GM21423 (cell line): Measurements from ENCODE around the gene SLC25A22.

Source experiments
- ATAC-seq: cut with Tn5 transposase; IDR thresholded peaks from one replicate; pipeline ENCODE4 v1.9.1; 2021; ENCODE audit warnings: mild to moderate bottlenecking, moderate library complexity; ENCODE audit not compliant: unreplicated experiment

The SLC25A22 gene

DNA sequence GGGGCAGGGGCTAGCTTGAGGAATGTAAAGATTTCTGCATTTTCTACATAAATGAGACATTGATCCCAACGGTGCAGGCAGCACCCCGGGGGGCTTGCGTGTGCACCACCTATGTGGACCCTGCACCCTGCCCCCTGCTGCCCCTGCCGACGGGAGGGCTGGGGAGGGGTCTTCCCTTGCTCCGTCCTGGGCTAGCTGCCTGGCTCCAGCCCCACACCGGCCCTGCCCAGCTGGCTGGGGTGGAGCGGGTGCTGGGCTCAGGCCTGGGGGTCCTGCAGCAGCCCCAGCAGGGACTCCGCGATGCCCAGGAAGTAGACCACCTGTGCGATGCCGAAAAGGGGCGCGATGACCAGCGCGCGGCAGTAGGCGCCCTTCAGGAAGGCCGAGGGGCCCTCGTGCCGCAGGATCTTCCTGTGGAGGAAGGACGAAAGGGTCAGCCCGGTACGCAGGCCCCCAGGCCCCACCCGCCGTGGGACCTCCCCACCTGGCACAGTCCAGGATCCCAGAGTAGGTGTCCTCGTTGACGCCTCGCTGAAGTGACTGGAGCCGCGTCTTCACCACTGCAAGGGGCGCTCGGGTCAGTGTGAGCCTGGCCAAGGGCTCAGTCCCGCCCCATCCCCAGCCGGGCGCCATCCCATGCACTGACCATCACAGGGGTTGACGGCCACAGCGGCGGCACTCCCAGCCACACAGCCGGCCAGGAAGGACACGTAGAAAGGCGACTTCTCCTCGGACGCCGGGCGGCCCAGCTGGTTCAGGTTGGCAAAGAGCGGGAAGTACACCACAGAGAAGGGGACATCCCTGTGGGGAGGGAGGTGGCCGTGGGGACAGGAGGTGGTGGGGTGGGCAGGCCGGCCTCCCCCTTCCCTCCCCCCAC, 6.2 kb downstream of the SLC25A22 start:
- no peak for ATAC-seq

- ATAC-seq: no peak
Observed at GRCh38 chr11:790721-791564, 7.1 kb downstream of the SLC25A22 start.

DNA sequence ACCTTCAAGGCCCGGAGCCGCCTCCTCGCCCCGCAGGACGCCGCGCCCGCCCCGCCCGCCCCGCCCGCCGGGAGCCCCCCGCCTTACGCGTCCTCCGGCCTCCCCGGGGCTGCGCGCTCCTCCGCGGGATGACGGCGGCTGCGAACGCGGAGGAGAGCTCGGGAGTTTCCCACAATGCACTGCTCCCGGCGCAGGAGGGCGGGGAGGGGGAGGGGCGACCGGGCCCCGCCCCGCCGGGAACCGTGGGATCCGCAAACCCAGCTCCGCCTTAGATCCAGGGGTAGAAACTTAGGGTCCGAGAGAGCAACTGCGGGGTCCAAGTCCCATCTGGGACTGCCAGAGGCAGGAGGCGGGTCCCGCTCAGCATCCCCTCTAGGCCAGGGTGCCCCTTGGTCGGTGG, 8.1 kb downstream of the SLC25A22 start, which contains the start of gene CEND1:
Gene CEND1, minus strand, starts transcription at position 148 of the 400 bp plus-strand sequence. CDS start 1,514 bp downstream, outside the sequence.
- no peak for ATAC-seq

GRCh38 chr11:788953-789940, 8.8 kb downstream of the SLC25A22 start:
- ATAC-seq: no peak

DNA sequence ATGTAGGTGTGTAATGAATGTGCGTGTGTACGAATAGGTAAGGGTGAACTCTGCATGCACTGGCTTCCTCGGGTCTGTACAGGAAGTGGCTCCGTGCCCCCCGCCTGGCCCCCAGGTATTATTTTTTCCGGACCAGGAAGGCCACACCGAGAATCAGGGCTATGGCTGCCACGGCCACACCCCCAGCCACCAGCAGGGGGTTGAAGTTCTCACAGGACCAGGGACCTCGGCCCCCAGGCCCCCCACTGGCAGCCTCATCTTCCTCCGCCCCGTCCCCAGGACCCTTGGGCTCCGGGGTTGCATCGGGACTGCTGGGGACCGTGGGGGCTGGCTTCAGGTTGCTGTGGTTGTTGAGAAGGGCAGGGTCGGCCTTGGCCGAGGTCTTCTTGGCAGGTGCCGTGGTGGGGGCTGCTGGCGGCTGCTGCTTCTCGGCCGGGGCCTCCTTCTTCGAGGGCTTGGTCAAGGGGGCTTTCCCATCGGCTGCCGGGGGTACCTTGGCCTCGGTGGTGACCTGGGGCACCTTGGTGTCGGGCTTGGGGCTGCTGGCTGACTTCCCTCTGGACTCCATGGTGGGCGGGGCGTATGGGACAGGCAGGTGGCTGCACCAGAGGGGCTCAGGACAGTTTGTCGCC, 10.0 kb downstream of the SLC25A22 start:
- no peak for ATAC-seq

- ATAC-seq: no peak
Observed at GRCh38 chr11:787084-787675, 10.9 kb downstream of the SLC25A22 start.

DNA sequence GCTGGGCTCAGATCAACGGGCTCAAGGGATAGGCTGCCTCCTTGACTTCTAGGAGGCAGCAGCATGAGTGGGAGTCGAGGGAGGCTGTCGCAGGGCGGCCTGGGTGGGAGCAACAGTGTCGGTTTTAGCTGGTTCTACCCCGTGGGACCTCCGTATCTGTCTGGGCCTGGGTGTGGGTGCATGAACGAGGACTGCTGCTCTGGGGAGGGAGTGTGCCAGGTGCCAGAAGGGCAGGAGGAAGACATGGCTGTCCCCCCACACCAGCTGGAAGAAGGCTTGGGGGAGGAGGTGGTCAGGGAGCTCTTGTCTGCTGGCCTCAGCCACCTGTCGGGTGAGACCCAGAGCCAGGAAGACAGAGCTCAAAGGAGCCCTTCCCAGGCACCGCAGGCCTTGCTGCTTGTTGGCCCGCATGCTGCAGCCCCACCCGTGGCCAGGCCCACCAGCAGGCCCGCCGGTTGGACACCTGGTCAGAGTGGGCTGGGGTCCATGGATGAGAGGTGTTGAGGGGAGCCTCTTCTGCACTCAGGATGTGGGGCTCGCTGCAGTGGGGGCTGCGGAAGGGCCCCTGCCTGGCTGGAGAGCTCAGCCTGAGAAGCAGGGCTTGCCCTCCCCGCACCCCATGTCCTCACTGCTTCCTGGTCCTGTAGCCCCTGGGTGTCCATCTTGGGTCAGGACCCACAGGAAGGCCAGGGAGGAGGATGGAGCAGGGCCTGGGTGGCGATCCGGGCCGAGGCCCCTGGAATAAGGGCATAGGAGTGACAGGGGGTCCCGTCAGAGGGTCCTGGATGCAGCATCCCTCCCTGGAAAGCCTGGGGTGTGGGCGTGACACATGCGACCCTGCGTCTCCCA, 11.6 kb downstream of the SLC25A22 start:
- ATAC-seq: no peak

- ATAC-seq: no peak
Observed at GRCh38 chr11:783581-784015, 14.5 kb downstream of the SLC25A22 start.

- no peak for ATAC-seq
Observed at GRCh38 chr11:782264-783174, 15.6 kb downstream of the SLC25A22 start.

- ATAC-seq: no peak
Observed at GRCh38 chr11:779955-780532, 18.0 kb downstream of the SLC25A22 start.

DNA sequence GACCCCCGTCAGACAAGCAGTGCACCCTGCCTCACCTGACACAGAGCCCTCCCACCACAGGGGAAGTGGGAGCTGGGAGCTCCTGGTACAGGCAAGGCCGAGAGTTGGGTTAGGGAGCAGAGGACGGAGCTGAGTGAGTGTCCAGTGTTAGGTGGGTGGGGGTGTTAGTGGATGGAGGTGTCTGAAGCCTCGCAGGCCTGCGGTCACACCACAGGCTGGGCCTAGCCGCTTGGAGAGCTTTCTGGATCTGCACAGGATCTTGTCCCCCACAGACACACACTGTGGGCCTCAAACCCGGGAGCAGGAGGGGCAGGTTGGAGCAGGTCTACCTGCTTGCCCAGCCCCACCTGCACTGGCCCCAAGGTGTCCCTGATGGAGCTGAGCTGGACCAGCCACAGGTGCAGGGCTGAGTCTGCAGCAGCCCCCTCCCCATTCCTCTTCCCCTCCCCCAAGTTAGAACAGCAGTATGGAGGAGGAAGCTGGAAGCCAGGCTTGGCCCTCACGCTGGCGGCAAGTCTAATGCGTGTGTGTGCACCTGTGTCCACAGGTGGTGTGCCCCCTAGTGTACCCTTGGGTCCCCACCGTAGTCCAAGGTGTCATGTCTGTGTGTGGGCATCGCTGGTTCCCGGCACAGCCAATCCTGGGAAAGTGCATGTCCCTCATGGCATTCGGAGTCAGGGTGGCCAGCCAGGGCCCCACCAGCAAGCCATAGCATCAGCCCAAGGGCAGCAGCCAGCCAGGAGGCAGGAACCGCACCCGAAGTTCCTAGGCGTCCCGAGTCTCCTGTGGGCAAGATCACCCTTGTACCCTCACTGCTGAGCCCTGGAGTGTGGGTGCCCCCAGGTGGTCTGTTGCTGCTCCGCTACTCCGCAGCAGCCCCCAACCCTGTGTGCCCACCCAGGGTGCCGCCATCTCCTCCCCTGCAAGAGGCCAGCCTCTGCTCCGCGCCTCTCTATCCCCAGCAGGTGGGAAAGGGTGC, 18.8 kb downstream of the SLC25A22 start:
- ATAC-seq: no peak

- peak; percentile 82 for ATAC-seq
Observed at GRCh38 chr11:777288-778255, 20.5 kb downstream of the SLC25A22 start, which contains the start of gene GATD1. Gene GATD1, minus strand, starts transcription at chr11:777487. Its CDS starts 25 bp downstream, at chr11:777462.

GRCh38 chr11:776561-777287, 21.4 kb downstream of the SLC25A22 start:
- ATAC-seq: peak; percentile 16

DNA sequence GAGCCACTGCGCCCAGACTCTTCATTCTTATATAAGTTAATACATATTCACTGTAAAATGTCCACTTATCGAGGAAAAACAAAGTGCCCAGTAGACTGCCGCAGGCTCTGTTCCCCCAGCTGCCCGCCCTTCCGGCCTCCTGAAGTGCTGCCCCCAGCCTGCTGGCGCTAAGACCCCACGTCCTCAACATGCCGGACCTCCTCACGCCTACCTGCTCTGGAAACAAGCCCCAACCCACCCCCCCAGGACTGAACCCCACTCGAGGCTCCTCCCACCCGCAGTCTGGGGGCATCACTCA, 21.9 kb downstream of the SLC25A22 start:
- no peak for ATAC-seq
